K562 (cell line): ENCODE data around the gene ANKRD11. TPM values are rescaled to one million over a fixed set of nuclear protein-coding genes. Genes with fewer than 3 reads are reported as not detected.

Experiments used
- ATAC-seq: fragments of 200-7000 bp; cut with Tn5 transposase; 3 replicates; pipeline ENCODE4 v1.9.1; 2020; ENCODE audit warnings: moderate library complexity
- BruUV-seq: library from RNA; stranded (reverse); fragments of 400-500 nt; replicated peaks from 2 replicates; lab custom pipeline; 2021; lab: Mats Ljungman, UMichigan
- CTCF ChIA-PET: fragments of 300-600 bp; formaldehyde crosslinking; extraction: SDS; loops from one replicate; lab custom pipeline; 2021; ENCODE audit warnings: low intra/inter-chr PET ratio; lab: Yijun Ruan, JAX
- POLR2A ChIA-PET: fragments of 300-600, 350-650 bp; sonication (Branson Sonifier 250); formaldehyde crosslinking; extraction: SDS; loops from one replicate; lab custom pipeline; 2021; ENCODE audit warnings: antibody characterized with exemption, inconsistent platforms; lab: Yijun Ruan, JAX
- DNase-seq, 4 experiments: peaks; one replicate each; pipeline versions ENCODE4 v3.0.0 to v3.0.0-alpha.2; 2011 to 2018; ENCODE audit warnings: low spot score in 3 of 4, mixed read lengths in 3 of 4; ENCODE audit errors: extremely low read depth in 1 of 4
- FAIRE-seq: peaks from 2 replicates; lab custom pipeline; 2011; peaks lifted over from hg19 to GRCh38; lab: Jason Lieb, UNC
- H2AFZ ChIP-seq: 2 replicates; pipeline ENCODE4 v1.6.0; 2011; ENCODE audit warnings: low read depth, low read length, control low read depth, inconsistent platforms
- H3K27ac ChIP-seq: fragments of 200-600 bp; 3 replicates; pipeline ENCODE4 v1.8.0; 2011; ENCODE audit warnings: low read depth, mild to moderate bottlenecking, control low read depth, inconsistent platforms, low read length, moderate library complexity, mixed read lengths; ENCODE audit errors: extremely low read depth
- H3K27me3 ChIP-seq, 2 experiments: fragments of 300-600 bp in 1 of 2; 2 replicates in 1 of 2; 3 replicates in 1 of 2; pipeline versions ENCODE4 v1.6.0 to v1.8.0; 2011; ENCODE audit warnings: inconsistent platforms in 2 of 2, low read length in 2 of 2, mild to moderate bottlenecking in 1 of 2, mixed read lengths in 1 of 2, moderate library complexity in 1 of 2; ENCODE audit not compliant: control insufficient read depth in 2 of 2, insufficient read depth in 2 of 2
- H3K36me3 ChIP-seq: fragments of 300-600 bp; 3 replicates; pipeline ENCODE4 v1.8.0; 2011; ENCODE audit warnings: mild to moderate bottlenecking, low read length, inconsistent platforms; ENCODE audit not compliant: control insufficient read depth, insufficient read depth
- H3K4me1 ChIP-seq, 2 experiments: fragments of 200-600 bp in 1 of 2; replicated peaks in 1 of 2; 2 replicates in 1 of 2; 3 replicates in 1 of 2; pipeline versions ENCODE4 v1.5.1 to v1.8.0; 2011; ENCODE audit warnings: inconsistent platforms in 2 of 2, low read length in 2 of 2, mild to moderate bottlenecking in 1 of 2, mixed read lengths in 1 of 2, moderate library complexity in 1 of 2; ENCODE audit not compliant: control insufficient read depth in 2 of 2, insufficient read depth in 2 of 2
- H3K4me2 ChIP-seq: 2 replicates; pipeline ENCODE4 v1.6.1; 2011; ENCODE audit warnings: low read length, control low read depth, inconsistent platforms, mixed read lengths; ENCODE audit not compliant: insufficient read depth
- H3K4me3 ChIP-seq: fragments of 200-600 bp; sonication (generic), shearing (Covaris generic); 2 replicates; pipeline ENCODE4 v1.5.1; 2016; ENCODE audit warnings: control low read depth, inconsistent platforms
- H3K79me2 ChIP-seq: fragments of 200-600 bp; 3 replicates; pipeline ENCODE4 v1.8.0; 2011; ENCODE audit warnings: low read length, inconsistent platforms; ENCODE audit not compliant: control insufficient read depth, insufficient read depth
- H3K9ac ChIP-seq, 2 experiments: 2 replicates each; pipeline versions ENCODE4 v1.6.0 to v1.6.1; 2011; ENCODE audit warnings: low read depth in 2 of 2, low read length in 2 of 2, control low read depth in 1 of 2, inconsistent platforms in 1 of 2, mild to moderate bottlenecking in 1 of 2, mixed read lengths in 1 of 2; ENCODE audit not compliant: insufficient read depth in 1 of 2
- H3K9me1 ChIP-seq: one replicate; pipeline ENCODE4 v1.6.0; 2011; ENCODE audit warnings: inconsistent platforms, mild to moderate bottlenecking, low read length, moderate library complexity; ENCODE audit not compliant: control insufficient read depth, insufficient read depth
- H3K9me3 ChIP-seq: replicated peaks from 2 replicates; pipeline ENCODE4 v1.5.1; 2011; ENCODE audit warnings: low read depth, low read length, inconsistent platforms; ENCODE audit not compliant: control insufficient read depth, insufficient read depth
- H4K20me1 ChIP-seq: replicated peaks from 2 replicates; pipeline ENCODE4 v1.6.1; 2011; ENCODE audit warnings: low read length, inconsistent platforms, mixed read lengths; ENCODE audit not compliant: control insufficient read depth, insufficient read depth
- GATAD2B ChIP-seq: fragments of 450-650 bp; IDR thresholded peaks from 2 replicates; pipeline ENCODE4 v1.6.1; 2017; ENCODE audit warnings: mild to moderate bottlenecking, borderline replicate concordance
- KDM5B ChIP-seq: fragments of 200-600 bp; sonication (generic); IDR thresholded peaks from 2 replicates; pipeline ENCODE4 v1.6.1; 2012; ENCODE audit warnings: low read depth, mild to moderate bottlenecking, moderate library complexity, low read length, control low read depth, inconsistent platforms; ENCODE audit not compliant: insufficient replicate concordance
- MCM7 ChIP-seq, 2 experiments: fragments of 450-650 bp; IDR thresholded peaks; 2 replicates each; pipeline ENCODE4 v1.6.1; 2016 to 2018
- NBN ChIP-seq: fragments of 450-650 bp; IDR thresholded peaks from 2 replicates; pipeline ENCODE4 v1.6.1; 2016; ENCODE audit warnings: low read depth, mild to moderate bottlenecking
- SPI1 ChIP-seq: IDR thresholded peaks from 2 replicates; pipeline ENCODE4 v1.6.1; 2011; ENCODE audit warnings: low read depth, low read length, control low read depth, borderline replicate concordance
- TARDBP ChIP-seq: fragments of 450-650 bp; IDR thresholded peaks from 2 replicates; pipeline ENCODE4 v1.6.1; 2016
- TSC22D4 ChIP-seq: fragments of 450-650 bp; IDR thresholded peaks from 2 replicates; pipeline ENCODE4 v1.6.1; 2016; ENCODE audit warnings: missing genetic modification characterization, missing biosample characterization, control low read depth
- ZFP1 ChIP-seq: fragments of 450-650 bp; formaldehyde crosslinking; IDR thresholded peaks from 2 replicates; pipeline ENCODE4 v1.4.0; 2020; ENCODE audit warnings: mild to moderate bottlenecking, mixed read lengths
- ZNF780A ChIP-seq: fragments of 250-450 bp; sonication (Bioruptor Pico); IDR thresholded peaks from 2 replicates; pipeline ENCODE4 v1.5.0; 2021; ENCODE audit warnings: mild to moderate bottlenecking
- ZNF785 ChIP-seq: fragments of 250-450 bp; sonication (Bioruptor Pico); IDR thresholded peaks from 2 replicates; pipeline ENCODE4 v1.4.0; 2020; ENCODE audit warnings: mild to moderate bottlenecking
- ZSCAN32 ChIP-seq: fragments of 450-650 bp; formaldehyde crosslinking; IDR thresholded peaks from 2 replicates; pipeline ENCODE4 v1.4.0; 2020; ENCODE audit warnings: mild to moderate bottlenecking, moderate library complexity
- WGBS: fragments of 100-300 bp; shearing (Covaris generic); methylation state at CpG from one replicate; pipeline ENCODE4 v1.1.6; 2016; ENCODE audit warnings: low coverage, mixed read lengths; ENCODE audit not compliant: insufficient coverage; ENCODE audit errors: missing lambda C conversion rate; 5-methylcytosine and 5-hydroxymethylcytosine counted together
- in situ Hi-C: fragments of 300-500 bp; cut with MboI; formaldehyde crosslinking; loops from 4 replicates; pipeline ENCODE4 v1.15.0; 2018; ENCODE audit warnings: inconsistent platforms, mixed read lengths
- intact Hi-C: fragments of 100-400 bp; cut with micrococcal nuclease; formaldehyde crosslinking; loops from 2 replicates; pipeline ENCODE4 v1.14.2; 2022
- polyA plus RNA-seq, 8 experiments: library from polyadenylated mRNA; depleted of rRNA in 4 of 8; stranded (reverse) in 5 of 8; unstranded in 3 of 8; fragments of >200 nt; fragmentation: Nextera tagmentation in 2 of 8; fragmentation: Illumina TruSeq in 1 of 8; extraction: Ambion mirVana in 2 of 8; extraction: Trizol in 1 of 8; gene quantifications; 2 replicates each; pipeline versions ENCODE4 v1.2.1 to v1.2.3, GENCODE V29; 2011 to 2014; ENCODE audit warnings: inconsistent platforms in 1 of 8, missing spikeins in 1 of 8
- total RNA-seq, 7 experiments: library from RNA; depleted of rRNA in 6 of 7; stranded (reverse); fragments of >200 nt in 6 of 7; fragmentation: Illumina TruSeq in 2 of 7; extraction: Trizol in 2 of 7; gene quantifications; 2 replicates each; pipeline versions ENCODE4 v1.2.1 to v1.2.3, GENCODE V29; 2011 to 2021; ENCODE audit warnings: low replicate concordance in 1 of 7
- TF ChIP-seq, protein P1 (sequence below): fragments of 450-650 bp; IDR thresholded peaks from 2 replicates; pipeline ENCODE4 v1.6.1; 2017; ENCODE audit warnings: antibody characterized with exemption, mild to moderate bottlenecking
- TF ChIP-seq, protein P2 (sequence below): fragments of 450-650 bp; IDR thresholded peaks from 2 replicates; pipeline ENCODE4 v1.6.1; 2016; ENCODE audit warnings: borderline replicate concordance
- TF ChIP-seq, protein P3 (sequence below): fragments of 250-450 bp; sonication (Bioruptor Pico); IDR thresholded peaks from 2 replicates; pipeline ENCODE4 v1.4.0; 2020; ENCODE audit warnings: mild to moderate bottlenecking, moderate library complexity, borderline replicate concordance

The ANKRD11 gene
- total and polyA plus RNA-seq, 9 of the 15 experiments (the other 6 are each of a cell fraction or from before 2014, with no cell fraction given) = 4.7 to 126 (median 31.7) TPM

DNA sequence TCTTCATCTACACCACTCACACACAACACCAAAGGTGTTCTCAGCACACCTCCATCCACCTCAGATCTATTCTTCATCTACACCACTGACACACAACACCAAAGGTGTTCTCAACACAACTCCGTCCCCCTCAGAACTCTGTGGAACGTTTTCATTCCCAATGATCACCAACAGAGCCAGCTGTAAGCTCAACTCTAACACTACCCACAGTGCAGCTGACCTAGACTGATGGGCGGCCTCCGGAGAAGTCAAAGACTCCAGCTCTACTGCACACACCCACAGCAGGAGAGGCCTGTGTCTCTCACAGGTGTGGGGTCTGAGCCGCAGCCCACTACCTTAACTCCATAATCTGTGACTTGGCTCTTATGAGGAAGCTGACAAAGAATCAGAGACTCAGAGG is 50.7 kb downstream of the ANKRD11 start:
- Histone ChIP-seq H3K27me3 (no peaks in the 10 kb centered on the region), H3K4me2 (no peak overlapping the region), H3K9me3 (no peaks in the 10 kb centered on the region)
- no peak for TF ChIP-seq NBN
- no peak for TF ChIP-seq ZSCAN32 (CRISPR knock-in tag)
- TF ChIP-seq ZNF785 (CRISPR knock-in tag) = no peak
- TF ChIP-seq TSC22D4 = no peak
- TF ChIP-seq, protein P1, sequence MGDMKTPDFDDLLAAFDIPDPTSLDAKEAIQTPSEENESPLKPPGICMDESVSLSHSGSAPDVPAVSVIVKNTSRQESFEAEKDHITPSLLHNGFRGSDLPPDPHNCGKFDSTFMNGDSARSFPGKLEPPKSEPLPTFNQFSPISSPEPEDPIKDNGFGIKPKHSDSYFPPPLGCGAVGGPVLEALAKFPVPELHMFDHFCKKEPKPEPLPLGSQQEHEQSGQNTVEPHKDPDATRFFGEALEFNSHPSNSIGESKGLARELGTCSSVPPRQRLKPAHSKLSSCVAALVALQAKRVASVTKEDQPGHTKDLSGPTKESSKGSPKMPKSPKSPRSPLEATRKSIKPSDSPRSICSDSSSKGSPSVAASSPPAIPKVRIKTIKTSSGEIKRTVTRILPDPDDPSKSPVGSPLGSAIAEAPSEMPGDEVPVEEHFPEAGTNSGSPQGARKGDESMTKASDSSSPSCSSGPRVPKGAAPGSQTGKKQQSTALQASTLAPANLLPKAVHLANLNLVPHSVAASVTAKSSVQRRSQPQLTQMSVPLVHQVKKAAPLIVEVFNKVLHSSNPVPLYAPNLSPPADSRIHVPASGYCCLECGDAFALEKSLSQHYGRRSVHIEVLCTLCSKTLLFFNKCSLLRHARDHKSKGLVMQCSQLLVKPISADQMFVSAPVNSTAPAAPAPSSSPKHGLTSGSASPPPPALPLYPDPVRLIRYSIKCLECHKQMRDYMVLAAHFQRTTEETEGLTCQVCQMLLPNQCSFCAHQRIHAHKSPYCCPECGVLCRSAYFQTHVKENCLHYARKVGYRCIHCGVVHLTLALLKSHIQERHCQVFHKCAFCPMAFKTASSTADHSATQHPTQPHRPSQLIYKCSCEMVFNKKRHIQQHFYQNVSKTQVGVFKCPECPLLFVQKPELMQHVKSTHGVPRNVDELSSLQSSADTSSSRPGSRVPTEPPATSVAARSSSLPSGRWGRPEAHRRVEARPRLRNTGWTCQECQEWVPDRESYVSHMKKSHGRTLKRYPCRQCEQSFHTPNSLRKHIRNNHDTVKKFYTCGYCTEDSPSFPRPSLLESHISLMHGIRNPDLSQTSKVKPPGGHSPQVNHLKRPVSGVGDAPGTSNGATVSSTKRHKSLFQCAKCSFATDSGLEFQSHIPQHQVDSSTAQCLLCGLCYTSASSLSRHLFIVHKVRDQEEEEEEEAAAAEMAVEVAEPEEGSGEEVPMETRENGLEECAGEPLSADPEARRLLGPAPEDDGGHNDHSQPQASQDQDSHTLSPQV = no peak
- TF ChIP-seq SPI1 = no peak
- TF ChIP-seq TARDBP = no peak
- TF ChIP-seq GATAD2B = no peak
- TF ChIP-seq, protein P2, sequence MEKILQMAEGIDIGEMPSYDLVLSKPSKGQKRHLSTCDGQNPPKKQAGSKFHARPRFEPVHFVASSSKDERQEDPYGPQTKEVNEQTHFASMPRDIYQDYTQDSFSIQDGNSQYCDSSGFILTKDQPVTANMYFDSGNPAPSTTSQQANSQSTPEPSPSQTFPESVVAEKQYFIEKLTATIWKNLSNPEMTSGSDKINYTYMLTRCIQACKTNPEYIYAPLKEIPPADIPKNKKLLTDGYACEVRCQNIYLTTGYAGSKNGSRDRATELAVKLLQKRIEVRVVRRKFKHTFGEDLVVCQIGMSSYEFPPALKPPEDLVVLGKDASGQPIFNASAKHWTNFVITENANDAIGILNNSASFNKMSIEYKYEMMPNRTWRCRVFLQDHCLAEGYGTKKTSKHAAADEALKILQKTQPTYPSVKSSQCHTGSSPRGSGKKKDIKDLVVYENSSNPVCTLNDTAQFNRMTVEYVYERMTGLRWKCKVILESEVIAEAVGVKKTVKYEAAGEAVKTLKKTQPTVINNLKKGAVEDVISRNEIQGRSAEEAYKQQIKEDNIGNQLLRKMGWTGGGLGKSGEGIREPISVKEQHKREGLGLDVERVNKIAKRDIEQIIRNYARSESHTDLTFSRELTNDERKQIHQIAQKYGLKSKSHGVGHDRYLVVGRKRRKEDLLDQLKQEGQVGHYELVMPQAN = no peak
- TF ChIP-seq, protein P3, sequence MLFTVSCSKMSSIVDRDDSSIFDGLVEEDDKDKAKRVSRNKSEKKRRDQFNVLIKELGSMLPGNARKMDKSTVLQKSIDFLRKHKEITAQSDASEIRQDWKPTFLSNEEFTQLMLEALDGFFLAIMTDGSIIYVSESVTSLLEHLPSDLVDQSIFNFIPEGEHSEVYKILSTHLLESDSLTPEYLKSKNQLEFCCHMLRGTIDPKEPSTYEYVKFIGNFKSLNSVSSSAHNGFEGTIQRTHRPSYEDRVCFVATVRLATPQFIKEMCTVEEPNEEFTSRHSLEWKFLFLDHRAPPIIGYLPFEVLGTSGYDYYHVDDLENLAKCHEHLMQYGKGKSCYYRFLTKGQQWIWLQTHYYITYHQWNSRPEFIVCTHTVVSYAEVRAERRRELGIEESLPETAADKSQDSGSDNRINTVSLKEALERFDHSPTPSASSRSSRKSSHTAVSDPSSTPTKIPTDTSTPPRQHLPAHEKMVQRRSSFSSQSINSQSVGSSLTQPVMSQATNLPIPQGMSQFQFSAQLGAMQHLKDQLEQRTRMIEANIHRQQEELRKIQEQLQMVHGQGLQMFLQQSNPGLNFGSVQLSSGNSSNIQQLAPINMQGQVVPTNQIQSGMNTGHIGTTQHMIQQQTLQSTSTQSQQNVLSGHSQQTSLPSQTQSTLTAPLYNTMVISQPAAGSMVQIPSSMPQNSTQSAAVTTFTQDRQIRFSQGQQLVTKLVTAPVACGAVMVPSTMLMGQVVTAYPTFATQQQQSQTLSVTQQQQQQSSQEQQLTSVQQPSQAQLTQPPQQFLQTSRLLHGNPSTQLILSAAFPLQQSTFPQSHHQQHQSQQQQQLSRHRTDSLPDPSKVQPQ = no peak
- TF ChIP-seq KDM5B = no peak
- no peak for TF ChIP-seq MCM7 (IDR thresholded peaks at IDR 0.05)
- no peak for TF ChIP-seq ZFP1
- no peak for TF ChIP-seq ZNF780A (CRISPR knock-in tag)
- TF ChIP-seq, all 486 proteins: peak for 0
- 95% methylated on average over 5 of the region's 5 CpGs for WGBS
- ChIA-PET CTCF (no interaction called here), POLR2A (interaction anchor here (0.6 to 1.6 kb wide), 3 partner anchors 10 to 13 kb away, joined by 3 to 6 read pairs (median 3); no protein-coding TSS in a partner anchor)
- DNase-seq (no peak), ATAC-seq (no peak), FAIRE-seq (no peak)
- peaks cover 14% of the 10 kb centered on the region for H3K9me1 ChIP-seq
- peaks cover 51% of the 10 kb centered on the region; the same call in 2 of the 3 replicates for H3K36me3 ChIP-seq
- BruUV-seq = no TSS peak
- no peak overlapping the region for H3K27ac ChIP-seq
- peaks cover 99% of the 10 kb centered on the region for H3K79me2 ChIP-seq
- H3K4me3 ChIP-seq = no peak overlapping the region
- H2AFZ ChIP-seq = no peak overlapping the region
- H3K4me1 ChIP-seq = peaks cover 28 to 43% of the 10 kb centered on the region in 2 experiments
- peaks cover 55% of the 10 kb centered on the region for H4K20me1 ChIP-seq
- peak overlapping the region in 1 of 2 experiments; percentile 27; a peak in 1 of 4 replicates for H3K9ac ChIP-seq
- in situ Hi-C loops (no loop called here), intact Hi-C loops (no loop called here)
